HG02885 (cell line): Measurements from ENCODE around the gene THUMPD3.

ENCODE experiments used
- ATAC-seq: cut with Tn5 transposase; IDR thresholded peaks from one replicate; pipeline ENCODE4 v1.9.1; 2021; ENCODE audit warnings: mild to moderate bottlenecking; ENCODE audit not compliant: unreplicated experiment, poor library complexity

The THUMPD3 gene

GRCh38 chr3:9362731-9363530, at the start of gene THUMPD3:
Gene THUMPD3 (plus strand): TSS chr3:9363054. CDS start chr3:9365069, 2,015 bp downstream.
- peak; percentile 98 for ATAC-seq

DNA sequence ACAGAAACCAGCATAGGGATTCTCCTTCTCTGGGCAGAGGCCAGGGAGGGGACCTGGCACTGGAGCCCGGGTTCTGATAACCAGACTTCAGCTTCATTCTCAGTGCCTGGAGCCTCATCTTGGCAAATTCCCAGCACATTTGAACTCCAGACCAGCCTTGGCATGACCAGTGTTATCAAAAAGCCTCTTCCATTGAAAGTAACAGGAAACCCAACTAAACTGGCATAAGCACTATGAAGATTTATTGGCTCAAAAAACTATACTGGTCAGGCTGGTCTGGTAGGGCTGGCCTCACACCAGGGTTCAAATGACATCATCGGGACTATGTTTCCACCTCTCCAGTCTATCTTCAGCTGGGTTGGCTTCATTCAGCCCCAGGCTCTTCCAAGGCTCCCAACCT, 48.1 kb upstream of the THUMPD3 start:
- no peak for ATAC-seq

DNA sequence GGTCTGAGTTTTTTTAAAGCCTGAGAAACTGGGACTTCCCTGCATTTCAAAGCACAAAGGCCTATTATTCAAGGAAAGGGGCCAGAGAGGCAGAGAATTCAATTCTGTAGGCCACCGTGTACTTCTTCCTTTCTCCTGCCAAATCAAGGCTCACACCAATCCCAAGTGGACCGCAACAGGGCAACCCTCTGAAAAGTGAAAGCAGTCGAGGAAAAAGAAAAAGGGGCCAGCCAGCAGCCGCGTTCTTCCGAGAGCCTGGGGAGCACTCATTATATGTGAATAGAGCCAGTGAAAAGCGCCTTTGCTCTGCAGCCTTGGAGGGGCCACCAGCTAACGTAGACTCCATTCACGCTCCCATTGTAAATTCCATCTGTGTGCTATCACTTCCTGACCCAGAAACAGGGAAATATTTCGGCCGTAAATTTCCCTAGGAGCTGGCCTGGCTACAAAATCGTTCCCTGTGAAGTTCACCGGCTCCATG, 45.9 kb upstream of the THUMPD3 start:
- no peak for ATAC-seq

DNA sequence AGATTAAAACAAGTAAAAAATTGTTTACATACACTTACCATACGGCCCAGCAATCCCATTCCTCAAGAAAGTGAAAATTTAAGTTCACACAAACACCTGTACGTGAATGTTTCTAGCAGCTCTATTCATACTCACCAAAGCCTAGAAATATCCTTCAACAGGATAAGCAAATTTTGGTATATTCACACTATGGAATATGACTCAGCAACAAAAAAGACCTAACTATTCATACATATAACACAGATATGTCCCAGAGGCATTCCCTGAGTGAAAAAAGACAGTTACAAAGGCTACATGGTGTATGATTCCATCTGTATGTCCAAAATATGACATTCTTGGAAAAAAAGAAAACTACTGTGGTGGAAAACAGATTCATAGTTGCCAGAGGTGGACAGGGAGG, 40.1 kb upstream of the THUMPD3 start:
- ATAC-seq: no peak

DNA sequence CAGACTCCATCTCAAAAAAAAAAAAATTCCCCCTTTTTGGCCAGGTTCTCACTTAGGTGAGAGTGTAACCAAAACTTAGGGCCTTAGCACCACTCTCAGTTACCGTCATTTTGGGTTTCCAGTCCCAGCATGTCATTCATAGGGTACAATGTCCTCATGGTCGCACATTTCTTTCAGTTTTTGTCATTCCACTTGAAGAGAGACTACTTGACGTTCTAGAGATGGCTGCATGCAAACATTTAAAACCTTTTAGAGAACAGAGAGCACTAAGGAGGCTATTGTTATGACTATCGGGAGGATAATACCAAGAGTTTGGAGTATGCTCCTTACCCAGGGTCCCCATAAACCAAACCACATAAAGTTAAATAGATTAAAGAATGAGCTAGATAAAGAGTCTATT, 37.9 kb upstream of the THUMPD3 start:
- ATAC-seq: no peak

GRCh38 chr3:9327578-9327977, 35.3 kb upstream of the THUMPD3 start:
- no peak for ATAC-seq

DNA sequence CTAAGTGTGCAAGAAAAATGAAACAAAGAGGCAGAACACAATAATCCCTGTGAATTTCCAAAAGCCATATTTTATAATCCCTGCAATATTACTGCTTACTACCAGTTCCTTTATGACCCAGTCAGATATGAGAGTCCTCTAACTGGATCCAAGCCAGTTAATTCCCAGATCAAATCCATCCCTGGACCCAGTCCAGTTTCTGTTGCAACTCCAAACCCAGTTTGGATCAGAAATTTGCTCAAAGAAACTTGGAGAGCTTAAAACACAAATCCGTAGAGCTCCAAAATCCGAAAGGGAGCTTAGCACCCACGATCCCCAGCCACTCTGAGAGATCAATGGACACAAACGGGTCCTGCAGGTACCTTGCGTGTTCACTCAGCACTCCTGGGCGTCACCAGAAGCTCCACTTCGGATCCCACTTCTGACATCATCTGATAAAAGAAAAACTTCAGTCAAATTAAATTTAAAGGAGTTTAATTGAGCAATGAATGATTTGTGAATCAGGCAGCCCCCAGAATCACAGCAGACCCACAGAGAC, 32.6 kb upstream of the THUMPD3 start:
- no peak for ATAC-seq

DNA sequence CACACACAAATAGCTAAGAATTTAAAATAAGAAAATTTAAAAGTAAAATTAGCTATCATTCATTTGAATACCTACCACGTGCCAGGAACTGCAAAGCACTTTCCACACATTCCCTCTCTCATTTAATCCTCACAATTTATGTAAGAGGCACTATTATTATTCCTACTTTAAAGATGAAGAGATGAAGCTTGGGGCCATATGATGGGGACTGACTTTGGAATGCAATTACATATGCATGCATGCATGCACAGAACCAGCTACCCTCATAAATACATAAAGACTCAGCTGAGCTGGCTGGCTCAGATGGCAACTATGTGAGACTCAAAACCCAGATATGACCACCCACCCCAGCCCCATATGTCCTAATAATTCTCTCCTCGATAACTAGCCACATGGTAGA, 31.7 kb upstream of the THUMPD3 start:
- no peak for ATAC-seq

- no peak for ATAC-seq
These were observed 30.4 kb upstream of the THUMPD3 start for GRCh38 chr3:9332250-9333030.

GRCh38 chr3:9339761-9340471, 22.9 kb upstream of the THUMPD3 start:
- ATAC-seq: no peak

GRCh38 chr3:9340472-9340902, 22.4 kb upstream of the THUMPD3 start:
- no peak for ATAC-seq

DNA sequence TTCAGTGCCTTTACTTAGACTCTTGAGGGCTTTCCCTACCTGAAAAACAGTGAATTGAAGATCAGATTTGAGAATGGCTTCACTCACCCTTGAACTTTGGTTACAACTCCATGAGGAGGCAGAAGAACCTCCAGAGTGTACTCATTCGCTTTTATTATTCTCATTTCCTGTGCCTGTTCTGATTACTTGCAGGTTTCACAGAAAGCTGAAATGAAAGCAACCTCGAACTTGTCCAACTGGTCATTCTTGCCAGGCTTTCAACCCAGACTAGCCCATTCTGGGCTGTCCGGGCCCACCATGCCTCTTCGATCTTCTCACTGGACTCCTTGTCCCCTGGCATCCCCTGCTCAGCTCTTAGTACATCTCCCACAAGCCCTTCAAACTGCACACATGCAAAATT, 20.2 kb upstream of the THUMPD3 start:
- ATAC-seq: no peak

- ATAC-seq: no peak
These were observed 19.7 kb upstream of the THUMPD3 start for GRCh38 chr3:9343115-9343514.

DNA sequence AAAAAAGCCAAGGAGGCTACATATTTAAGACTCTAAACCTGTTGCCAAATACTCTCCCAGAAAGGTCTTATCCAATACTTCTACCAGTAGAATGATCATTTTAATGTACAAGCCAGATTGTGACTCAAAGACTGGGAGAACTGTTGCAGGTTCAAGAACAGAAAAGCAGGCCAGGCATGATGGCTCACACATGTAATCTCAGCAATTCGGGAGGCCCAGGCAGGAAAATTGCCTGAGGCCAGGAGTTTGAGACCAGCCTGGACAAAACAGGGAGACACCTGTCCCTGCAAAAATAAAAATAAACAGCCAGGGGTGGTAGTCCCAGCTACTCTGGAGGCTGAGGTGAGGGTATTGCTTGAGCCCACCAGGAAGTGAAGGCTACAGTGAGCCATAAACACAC, 17.8 kb upstream of the THUMPD3 start:
- ATAC-seq: no peak

DNA sequence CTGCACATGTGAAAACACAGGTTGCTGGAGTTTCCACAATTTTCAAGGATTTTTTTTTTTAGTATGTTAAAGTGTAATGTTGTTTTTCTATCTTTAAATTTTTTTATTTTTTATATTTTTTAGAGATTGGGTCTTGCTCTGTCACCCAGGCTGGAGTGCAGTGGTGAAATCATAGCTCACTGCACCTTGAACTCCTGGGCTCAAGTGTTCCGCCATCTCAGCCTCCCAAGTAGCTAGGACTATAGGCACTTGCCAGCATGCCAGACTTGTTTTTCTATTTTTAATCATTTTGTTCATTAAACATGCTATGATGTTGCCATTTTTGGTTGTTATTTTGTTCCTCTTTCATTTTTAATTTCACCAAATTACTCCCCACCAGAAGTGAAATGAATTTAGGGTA, 16.7 kb upstream of the THUMPD3 start:
- no peak for ATAC-seq

DNA sequence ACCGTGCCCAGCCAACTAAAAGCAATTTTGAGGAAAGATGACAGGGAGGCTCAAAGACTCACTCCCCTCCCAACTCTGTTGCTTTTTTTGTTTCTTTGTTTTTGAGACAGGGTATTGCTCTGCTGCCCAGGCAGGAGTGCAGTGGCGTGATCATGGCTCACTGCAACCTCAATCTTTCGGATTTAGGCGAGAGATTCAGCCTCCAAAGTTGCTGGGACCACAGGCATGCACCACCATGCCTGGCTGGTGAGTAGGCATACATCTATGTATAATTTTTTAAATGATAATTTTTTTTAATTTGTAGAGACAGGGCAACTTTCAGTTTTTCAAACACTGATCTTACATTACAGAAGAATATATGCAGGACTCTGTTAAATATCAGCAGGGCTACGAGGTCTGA, 15.8 kb upstream of the THUMPD3 start:
- ATAC-seq: no peak

DNA sequence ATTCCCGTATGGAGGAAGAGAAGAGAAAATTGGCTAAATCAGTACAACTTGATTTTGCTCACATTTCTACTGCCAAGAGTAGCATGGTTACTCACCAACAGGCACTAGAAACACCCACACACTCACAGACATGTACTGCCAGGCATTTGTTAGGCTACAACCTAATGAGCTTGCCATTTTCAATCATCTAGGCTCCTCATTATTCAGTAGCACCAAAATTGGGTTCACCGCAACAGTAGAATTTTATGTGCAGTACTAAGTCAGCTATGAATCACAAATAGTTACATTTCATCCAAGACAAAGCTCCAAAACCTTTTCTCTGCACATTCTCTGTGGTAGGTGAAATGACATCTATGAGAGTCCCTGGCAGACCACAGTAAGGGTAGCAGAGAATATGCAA, 15.0 kb upstream of the THUMPD3 start:
- ATAC-seq: no peak

GRCh38 chr3:9349321-9350117, 13.3 kb upstream of the THUMPD3 start:
- ATAC-seq: no peak

- ATAC-seq: no peak
These were observed 11.1 kb upstream of the THUMPD3 start for GRCh38 chr3:9351709-9352126.
